Neural progenitor cell (in vitro differentiated cells): ENCODE results near the gene PDLIM5.

Experiments
- CTCF ChIP-seq: fragments of 200-600 bp; sonication (generic); IDR thresholded peaks from 2 replicates; pipeline ENCODE4 v1.5.1; 2017; ENCODE audit warnings: antibody characterized with exemption, mild to moderate bottlenecking
- EZH2 ChIP-seq: fragments of 200-600 bp; sonication (generic); IDR thresholded peaks from 2 replicates; pipeline ENCODE4 v1.6.1; 2017; ENCODE audit warnings: antibody characterized with exemption, mild to moderate bottlenecking, moderate library complexity
- EZH2phosphoT487 ChIP-seq: fragments of 200-600 bp; sonication (generic); IDR thresholded peaks from 2 replicates; pipeline ENCODE4 v1.6.1; 2017; ENCODE audit warnings: antibody characterized with exemption

- TF ChIP-seq CTCF (no peak), EZH2 (no peak), EZH2phosphoT487 (no peak)
Observed at GRCh38 chr4:94446386-94446785, 5.4 kb upstream of the PDLIM5 start.
